NT2/D1 (cell line): Measurements from ENCODE around the gene ERVH48-1.
A peak's percentile ranks its signal among the peaks of the same experiment; 100 is the strongest.
"Not testable (repeated sequence)": the region's sequence is repeated elsewhere in the genome, so short reads cannot be mapped to it uniquely, and the experiment has no call there.

ENCODE experiments used
- DNase-seq: peaks from one replicate; pipeline ENCODE4 v3.0.0-alpha.2; 2011; ENCODE audit warnings: low read depth, low spot score
- H3K27me3 ChIP-seq: 2 replicates; pipeline ENCODE4 v1.6.0; 2011; ENCODE audit warnings: mild to moderate bottlenecking; ENCODE audit not compliant: insufficient read length, insufficient read depth
- H3K36me3 ChIP-seq: 2 replicates; pipeline ENCODE4 v1.6.1; 2011; ENCODE audit warnings: mild to moderate bottlenecking, low read length, mixed read lengths; ENCODE audit not compliant: insufficient read depth, insufficient read length
- H3K4me1 ChIP-seq: 2 replicates; pipeline ENCODE4 v1.5.1; 2011; ENCODE audit not compliant: insufficient read depth, insufficient read length
- H3K4me3 ChIP-seq: 2 replicates; pipeline ENCODE4 v1.5.1; 2011; ENCODE audit warnings: low read depth; ENCODE audit not compliant: insufficient read length
- H3K9ac ChIP-seq: 2 replicates; pipeline ENCODE4 v1.6.0; 2011; ENCODE audit warnings: low read depth; ENCODE audit not compliant: insufficient read length
- H3K9me3 ChIP-seq: 2 replicates; pipeline ENCODE4 v1.5.1; 2011; ENCODE audit warnings: mild to moderate bottlenecking, low read length; ENCODE audit not compliant: insufficient read depth
- SUZ12 ChIP-seq: IDR thresholded peaks from 2 replicates; pipeline ENCODE4 v1.6.1; 2011; ENCODE audit not compliant: insufficient read length, insufficient read depth; ENCODE audit errors: extremely low read depth
- YY1 ChIP-seq: IDR thresholded peaks from 2 replicates; pipeline ENCODE4 v1.6.1; 2011; ENCODE audit not compliant: insufficient read length, insufficient read depth
- ZNF274 ChIP-seq: IDR thresholded peaks from 2 replicates; pipeline ENCODE4 v1.6.1; 2011; ENCODE audit warnings: mild to moderate bottlenecking, low read depth, low read length

ERVH48-1 gene

DNA sequence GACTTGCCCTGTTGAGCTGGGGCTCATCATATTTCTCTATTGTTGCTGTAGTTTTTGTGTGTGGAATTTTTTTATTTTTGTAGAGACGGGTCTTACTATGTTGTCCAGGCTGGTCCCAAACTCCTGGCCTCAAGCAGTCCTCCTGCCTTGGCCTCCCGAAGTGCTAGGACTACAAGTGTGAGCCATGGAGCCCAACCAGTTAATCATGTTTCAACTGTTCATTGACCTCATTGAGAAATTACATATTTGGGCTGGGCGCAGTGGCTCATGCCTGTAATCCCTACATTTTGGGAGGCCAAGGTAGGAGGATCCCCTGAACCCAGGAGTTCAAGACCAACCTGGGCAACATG lies 39.8 kb upstream of the ERVH48-1 start:
- no peak overlapping the region for H3K4me3 ChIP-seq
- H3K27me3 ChIP-seq, result no peaks in the 10 kb centered on the region
- H3K36me3 ChIP-seq, result no peaks in the 10 kb centered on the region
- TF ChIP-seq YY1 (no peak), SUZ12 (no peak), ZNF274 (no peak)
- no peaks in the 10 kb centered on the region for H3K9me3 ChIP-seq
- no peak for DNase-seq
- H3K9ac ChIP-seq, result no peak overlapping the region
- H3K4me1 ChIP-seq, result peaks cover 8% of the 10 kb centered on the region

- H3K9me3 ChIP-seq, result no peaks in the 10 kb centered on the region
- DNase-seq, result no peak
- H3K27me3 ChIP-seq, result no peaks in the 10 kb centered on the region
- no peaks in the 10 kb centered on the region for H3K36me3 ChIP-seq
- no peak for TF ChIP-seq SUZ12
- no peak for TF ChIP-seq ZNF274
- no peak for TF ChIP-seq YY1
- no peak overlapping the region for H3K4me3 ChIP-seq
- H3K9ac ChIP-seq, result peak overlapping the region; percentile 47
- H3K4me1 ChIP-seq, result peaks cover 8% of the 10 kb centered on the region
Observed at GRCh38 chr21:42964546-42965210, 39.2 kb upstream of the ERVH48-1 start.

DNA sequence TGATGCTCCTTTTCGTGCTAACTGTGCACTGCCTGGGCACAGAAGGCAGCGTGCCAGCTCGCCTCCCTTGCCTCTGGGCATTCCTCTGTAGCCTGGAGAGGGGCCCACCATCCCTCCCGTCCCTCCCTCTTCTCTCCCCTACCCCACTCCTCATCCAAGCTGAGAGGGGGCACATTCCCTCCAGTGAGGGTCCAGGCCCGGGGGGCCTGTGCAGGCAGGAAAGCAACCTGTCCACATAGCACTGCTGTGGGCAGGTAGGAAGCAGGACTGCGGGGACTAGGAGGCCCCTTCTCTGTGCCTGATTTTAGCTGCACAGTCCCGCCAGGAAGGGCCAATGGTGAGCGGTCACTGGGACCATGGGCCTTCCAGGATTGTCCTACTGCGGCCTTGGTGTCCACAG lies 38.7 kb upstream of the ERVH48-1 start:
- Histone ChIP-seq H3K4me3 (no peak overlapping the region), H3K9me3 (peaks cover 1% of the 10 kb centered on the region; the same call in 1 of the 2 replicates), H3K27me3 (no peaks in the 10 kb centered on the region), H3K9ac (peak overlapping the region; percentile 47), H3K4me1 (peaks cover 9% of the 10 kb centered on the region), H3K36me3 (no peaks in the 10 kb centered on the region)
- no peak for DNase-seq
- TF ChIP-seq YY1, result no peak
- no peak for TF ChIP-seq ZNF274
- TF ChIP-seq SUZ12, result no peak

DNA sequence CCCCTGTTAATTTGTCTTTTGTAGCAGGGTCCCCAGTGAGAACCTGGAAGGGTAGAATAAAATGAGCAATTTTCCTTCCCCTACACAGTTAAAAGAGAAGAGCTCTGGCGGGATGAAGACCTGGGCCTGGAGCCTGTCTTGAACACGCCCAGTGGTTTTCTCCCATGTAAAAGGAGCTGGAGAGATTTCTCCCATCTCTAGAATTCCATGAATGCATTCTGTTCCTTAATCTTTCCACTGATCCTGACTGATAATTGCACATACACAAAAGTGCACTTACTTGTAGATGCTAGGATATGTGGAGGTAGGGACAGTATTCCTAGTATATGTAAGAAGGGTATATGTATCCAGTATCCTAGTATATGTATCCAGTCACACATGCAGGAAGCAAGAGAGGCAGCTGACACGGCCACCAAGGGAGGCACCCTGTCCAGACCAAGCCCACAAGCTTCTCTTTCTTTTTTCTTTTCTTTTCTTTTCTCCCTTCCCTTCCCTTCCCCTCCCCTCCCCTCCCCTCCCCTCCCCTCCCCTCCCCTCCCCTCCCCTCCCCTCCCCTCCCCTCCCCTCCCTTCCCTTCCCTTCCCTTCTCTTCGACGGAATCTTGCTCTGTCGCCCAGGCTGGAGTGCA lies 37.1 kb upstream of the ERVH48-1 start:
- H3K4me1 ChIP-seq, result peaks cover 14% of the 10 kb centered on the region
- no peaks in the 10 kb centered on the region for H3K36me3 ChIP-seq
- H3K9me3 ChIP-seq, result peaks cover 12% of the 10 kb centered on the region; the same call in 1 of the 2 replicates
- no peak for DNase-seq
- H3K4me3 ChIP-seq, result no peak overlapping the region
- TF ChIP-seq ZNF274 (no peak), YY1 (no peak), SUZ12 (no peak)
- no peaks in the 10 kb centered on the region for H3K27me3 ChIP-seq
- H3K9ac ChIP-seq, result no peak overlapping the region

GRCh38 chr21:42959728-42960127 lies 34.3 kb upstream of the ERVH48-1 start:
- peak; percentile 97 for DNase-seq
- Histone ChIP-seq H3K9ac (no peak overlapping the region), H3K27me3 (no peaks in the 10 kb centered on the region), H3K4me3 (no peak overlapping the region), H3K9me3 (peaks cover 26% of the 10 kb centered on the region; the same call in 1 of the 2 replicates), H3K36me3 (peaks cover 3% of the 10 kb centered on the region), H3K4me1 (peaks cover 20% of the 10 kb centered on the region)
- TF ChIP-seq YY1, result no peak
- no peak for TF ChIP-seq SUZ12
- no peak for TF ChIP-seq ZNF274

GRCh38 chr21:42958122-42958521 lies 32.7 kb upstream of the ERVH48-1 start:
- Histone ChIP-seq H3K4me1 (peaks cover 14% of the 10 kb centered on the region), H3K9me3 (peaks cover 32% of the 10 kb centered on the region; the same call in 1 of the 2 replicates), H3K9ac (peak overlapping the region; percentile 29)
- not testable (repeated sequence) for H3K36me3 ChIP-seq, H3K27me3 ChIP-seq, DNase-seq, H3K4me3 ChIP-seq

DNA sequence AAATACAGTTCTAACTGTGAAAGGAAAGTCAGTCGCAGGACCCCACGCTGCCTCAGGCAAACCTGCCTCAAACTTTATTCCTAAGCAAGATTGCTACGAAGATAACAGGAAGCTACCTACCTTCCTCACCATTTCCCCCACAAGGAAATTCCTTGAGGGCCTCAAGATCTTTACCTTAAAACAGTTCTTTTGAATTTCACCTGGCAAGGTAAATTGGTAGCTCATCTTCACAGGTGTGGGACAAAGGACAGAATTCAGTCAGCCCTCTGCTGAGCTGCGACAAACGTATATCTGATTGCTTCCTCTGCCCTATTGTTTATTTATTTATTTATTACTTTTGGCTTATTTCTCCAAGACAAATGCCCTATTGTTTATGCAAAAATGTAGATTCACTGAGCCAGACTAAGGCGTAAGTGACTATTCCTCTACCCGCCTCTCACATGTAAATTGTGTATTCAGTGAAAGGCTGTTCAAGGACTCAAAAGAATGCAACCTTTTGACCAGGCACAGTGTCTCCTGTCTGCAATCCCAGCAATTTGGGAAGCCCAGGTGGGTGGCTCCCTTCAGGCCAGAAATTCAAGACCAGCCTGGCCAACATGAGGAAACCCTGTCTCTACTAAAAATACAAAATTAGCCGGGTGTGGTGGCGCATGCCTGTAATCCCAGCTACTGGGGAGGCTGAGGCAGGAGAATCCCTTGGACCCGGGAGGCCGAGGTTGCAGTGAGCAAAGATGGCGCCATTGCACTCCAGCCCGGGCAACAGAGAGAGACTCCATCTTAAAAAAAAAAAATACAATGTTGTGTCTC lies 31.6 kb upstream of the ERVH48-1 start:
- Histone ChIP-seq H3K9me3 (peaks cover 32% of the 10 kb centered on the region; the same call in 1 of the 2 replicates), H3K9ac (peak overlapping the region; percentile 29), H3K4me3 (no peak overlapping the region), H3K4me1 (peaks cover 14% of the 10 kb centered on the region), H3K27me3 (no peaks in the 10 kb centered on the region), H3K36me3 (peaks cover 3% of the 10 kb centered on the region)
- TF ChIP-seq YY1, result no peak
- no peak for TF ChIP-seq SUZ12
- TF ChIP-seq ZNF274, result no peak
- DNase-seq, result no peak

DNA sequence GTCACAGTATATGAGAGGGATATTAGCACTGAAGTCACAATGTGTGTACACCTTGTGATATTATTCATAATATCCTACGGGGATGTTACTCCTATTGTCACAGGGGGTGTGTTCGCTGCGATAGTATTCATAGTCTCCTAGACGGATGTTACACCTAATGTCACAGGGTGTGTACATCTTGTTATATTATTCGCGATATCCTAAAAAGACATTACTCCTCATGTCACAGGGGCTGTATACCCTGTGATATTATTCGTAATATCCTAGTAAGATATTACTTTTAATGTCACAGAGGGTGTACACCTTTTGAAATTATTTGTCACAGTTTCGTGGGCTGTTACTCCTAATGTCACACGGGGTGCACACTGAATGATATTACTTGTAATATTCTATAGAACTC lies 25.8 kb upstream of the ERVH48-1 start:
- not testable (repeated sequence) for DNase-seq, H3K4me1 ChIP-seq, H3K4me3 ChIP-seq, H3K27me3 ChIP-seq, H3K9ac ChIP-seq, H3K36me3 ChIP-seq
- H3K9me3 ChIP-seq, result peaks cover 32% of the 10 kb centered on the region; the same call in 1 of the 2 replicates

DNA sequence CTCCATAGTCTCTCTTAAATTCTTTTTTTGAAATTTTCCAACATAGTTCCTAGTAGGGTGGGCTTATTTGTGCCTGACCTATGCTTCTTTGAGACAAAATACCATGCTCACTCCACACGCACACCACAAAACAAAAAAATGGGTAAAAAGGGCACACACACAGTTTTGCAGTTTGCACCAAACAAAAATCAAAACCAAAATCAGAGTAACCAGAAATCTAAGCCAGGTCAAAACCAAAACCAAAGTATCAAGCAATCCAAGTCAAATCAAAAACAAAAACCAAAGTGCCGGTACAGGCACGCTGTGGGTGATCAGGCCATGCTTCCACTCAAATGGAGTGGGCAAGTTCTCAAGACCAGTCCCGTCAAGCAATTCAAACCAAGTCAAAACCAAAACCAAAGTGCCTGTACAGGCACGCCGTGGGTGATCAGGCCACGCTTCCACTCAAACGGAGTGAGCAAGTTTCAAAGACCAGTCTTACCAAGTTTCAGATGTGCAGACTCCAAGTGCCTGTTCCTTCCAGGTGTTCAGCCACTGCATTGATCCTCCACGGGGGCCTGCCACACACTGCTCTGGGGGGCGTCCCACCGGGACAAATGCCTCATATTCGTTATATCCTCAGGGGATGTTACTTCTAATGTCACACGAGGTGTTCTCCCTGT lies 23.8 kb upstream of the ERVH48-1 start:
- DNase-seq, H3K27me3 ChIP-seq, H3K4me3 ChIP-seq, H3K36me3 ChIP-seq, H3K9ac ChIP-seq, H3K4me1 ChIP-seq: not testable (repeated sequence)
- peaks cover 13% of the 10 kb centered on the region; the same call in 1 of the 2 replicates for H3K9me3 ChIP-seq
